CD4-positive, alpha-beta memory T cell (primary cell): ENCODE measurements around the gene SIRT3. TPM values are rescaled to one million over a fixed set of nuclear protein-coding genes. Genes with fewer than 3 reads are reported as not detected.

Experiments
- CTCF ChIA-PET: fragments of 350-600 bp; sonication (Branson Sonifier 250); formaldehyde crosslinking; loops from one replicate; lab custom pipeline; 2021; ENCODE audit warnings: inconsistent platforms; ENCODE audit not compliant: partially characterized antibody; lab: Charles Lee
- POLR2A ChIA-PET: fragments of 350-600 bp; sonication (Branson Sonifier 250); formaldehyde crosslinking; loops from one replicate; lab custom pipeline; 2021; ENCODE audit not compliant: partially characterized antibody; lab: Charles Lee
- DNase-seq, 5 donors: peaks; one replicate each; pipeline versions ENCODE4 v3.0.0 to v3.0.0-alpha.2; 2020 to 2022; ENCODE audit warnings: mixed read lengths in 1 of 5
- H3K27ac ChIP-seq: one replicate; pipeline ENCODE4 v1.7.0; 2013; ENCODE audit warnings: low read depth, low read length
- H3K27me3 ChIP-seq: 2 replicates; pipeline ENCODE4 v1.7.0; 2013; ENCODE audit warnings: mild to moderate bottlenecking, low read length, moderate library complexity; ENCODE audit not compliant: insufficient read depth
- H3K36me3 ChIP-seq: 2 replicates; pipeline ENCODE4 v1.7.0; 2013; ENCODE audit warnings: mild to moderate bottlenecking, low read length, moderate library complexity; ENCODE audit not compliant: insufficient read depth
- H3K4me1 ChIP-seq: 2 replicates; pipeline ENCODE4 v1.7.0; 2013; ENCODE audit warnings: mild to moderate bottlenecking, low read length, moderate library complexity; ENCODE audit not compliant: insufficient read depth
- H3K4me3 ChIP-seq, 2 donors: one replicate each; pipeline ENCODE4 v1.7.0; 2013; ENCODE audit warnings: low read length in 2 of 2, mild to moderate bottlenecking in 1 of 2
- H3K9me3 ChIP-seq, 2 donors: one replicate each; pipeline ENCODE4 v1.7.0; 2013; ENCODE audit warnings: low read length in 2 of 2, control low read depth in 1 of 2; ENCODE audit not compliant: control insufficient read depth in 1 of 2
- H3K27ac Mint-ChIP-seq, 7 donors: one replicate each; pipeline ENCODE4 v1.8.0; 2020 to 2021; ENCODE audit warnings: mixed read lengths in 7 of 7, mild to moderate bottlenecking in 6 of 7, inconsistent platforms in 3 of 7, moderate library complexity in 3 of 7
- H3K27me3 Mint-ChIP-seq, 2 donors: one replicate each; pipeline ENCODE4 v1.8.0; 2020 to 2021; ENCODE audit warnings: mixed read lengths in 2 of 2
- H3K36me3 Mint-ChIP-seq, 2 donors: one replicate each; pipeline ENCODE4 v1.8.0; 2020 to 2021; ENCODE audit warnings: mixed read lengths in 2 of 2, inconsistent platforms in 1 of 2, mild to moderate bottlenecking in 1 of 2
- H3K4me1 Mint-ChIP-seq, 4 donors: one replicate each; pipeline ENCODE4 v1.8.0; 2020 to 2021; ENCODE audit warnings: mixed read lengths in 4 of 4, mild to moderate bottlenecking in 1 of 4
- H3K4me3 Mint-ChIP-seq, 8 donors: one replicate each; pipeline ENCODE4 v1.8.0; 2020 to 2021; ENCODE audit warnings: mixed read lengths in 8 of 8, mild to moderate bottlenecking in 7 of 8, moderate library complexity in 6 of 8, inconsistent platforms in 3 of 8
- H3K9me3 Mint-ChIP-seq, 8 donors: one replicate each; pipeline ENCODE4 v1.8.0; 2020 to 2021; ENCODE audit warnings: mixed read lengths in 8 of 8, mild to moderate bottlenecking in 5 of 8, inconsistent platforms in 3 of 8, moderate library complexity in 1 of 8
- intact Hi-C: fragments of 100-400 bp; cut with micrococcal nuclease; formaldehyde crosslinking; loops from one replicate; pipeline ENCODE4 v1.15.1; 2023
- polyA plus RNA-seq, 2 donors: library from polyadenylated mRNA; unstranded; fragments of 300-500 nt; fragmentation: Illumina TruSeq; gene quantifications; one replicate each; pipeline ENCODE4 v1.2.3, GENCODE V29; 2021
- total RNA-seq, 2 experiments: library from RNA; stranded (reverse); gene quantifications; one replicate each; pipeline ENCODE4 v1.2.3, GENCODE V29; 2021

SIRT3 gene
- total and polyA plus RNA-seq, 4 experiments from 2014 or later: 11.2 to 30.7 (median 19.0) TPM

GRCh38 chr11:282630-283360 lies 46.7 kb upstream of the SIRT3 start:
- peak overlapping the region; percentile 88 to 93 (median 90) for H3K4me3 Mint-ChIP-seq
- no peaks in the 10 kb centered on the region for H3K27me3 Mint-ChIP-seq
- ChIA-PET CTCF (interaction anchor here (1.1 to 8.4 kb wide), 5 partner anchors 15 to 167 kb away, joined by 6 to 81 read pairs (median 14); partner anchors contain the start of gene PTDSS2), POLR2A (interaction anchor here (1.0 to 14.3 kb wide), 11 partner anchors 9 to 76 kb away, joined by 3 to 549 read pairs (median 23); partner anchors contain the start of genes IFITM1, IFITM5, PGGHG and PSMD13)
- peak overlapping the region in 5 of 7 donors; percentile 62 to 87 (median 86) for H3K27ac Mint-ChIP-seq
- no peaks in the 10 kb centered on the region for H3K9me3 ChIP-seq
- peaks cover 30 to 70% (median 52%) of the 10 kb centered on the region in 4 donors for H3K4me1 Mint-ChIP-seq
- peaks cover 16 to 34% of the 10 kb centered on the region in 2 donors for H3K36me3 Mint-ChIP-seq
- peaks cover 74% of the 10 kb centered on the region for H3K4me1 ChIP-seq
- no peak overlapping the region for H3K4me3 ChIP-seq
- H3K27ac ChIP-seq: no peak overlapping the region
- intact Hi-C loops: no loop called here
- H3K27me3 ChIP-seq: no peaks in the 10 kb centered on the region
- H3K36me3 ChIP-seq: no peaks in the 10 kb centered on the region
- H3K9me3 Mint-ChIP-seq: peaks cover 0 to 4% (median 0%) of the 10 kb centered on the region in 8 donors
- peak in 1 of 5 donors; percentile 14 for DNase-seq

- Mint-ChIP-seq H3K36me3 (peaks cover 19 to 30% of the 10 kb centered on the region in 2 donors), H3K27me3 (no peaks in the 10 kb centered on the region), H3K27ac (peak overlapping the region in 6 of 7 donors; percentile 62 to 87 (median 84)), H3K9me3 (peaks cover 0 to 4% (median 0%) of the 10 kb centered on the region in 8 donors), H3K4me3 (peak overlapping the region; percentile 88 to 93 (median 90)), H3K4me1 (peaks cover 33 to 72% (median 53%) of the 10 kb centered on the region in 4 donors)
- Histone ChIP-seq H3K9me3 (no peaks in the 10 kb centered on the region), H3K27me3 (no peaks in the 10 kb centered on the region), H3K27ac (peak overlapping the region; percentile 11), H3K4me1 (peaks cover 78% of the 10 kb centered on the region), H3K4me3 (peak overlapping the region in 1 of 2 donors; percentile 59), H3K36me3 (no peaks in the 10 kb centered on the region)
- CTCF ChIA-PET: interaction anchor here (1.1 to 8.4 kb wide), 4 partner anchors 15 to 168 kb away, joined by 7 to 81 read pairs (median 24); partner anchors contain the start of gene PTDSS2
- DNase-seq: no peak
- POLR2A ChIA-PET: interaction anchor here (0.9 to 14.3 kb wide), 14 partner anchors 9 to 124 kb away, joined by 3 to 549 read pairs (median 22); partner anchors contain the start of genes IFITM1, IFITM5, PGGHG and PSMD13
- intact Hi-C loops: no loop called here
These were observed 46.0 kb upstream of the SIRT3 start for GRCh38 chr11:282171-282570.

- H3K4me3 ChIP-seq: peak overlapping the region; percentile 24 to 59
- Mint-ChIP-seq H3K4me1 (peaks cover 30 to 67% (median 53%) of the 10 kb centered on the region in 4 donors), H3K27me3 (no peaks in the 10 kb centered on the region), H3K27ac (peak overlapping the region in 6 of 7 donors; percentile 60 to 90 (median 77)), H3K36me3 (peaks cover 22 to 29% of the 10 kb centered on the region in 2 donors), H3K4me3 (peak overlapping the region; percentile 88 to 93 (median 90)), H3K9me3 (peaks cover 0 to 4% (median under 1%) of the 10 kb centered on the region in 8 donors)
- peak overlapping the region; percentile 11 for H3K27ac ChIP-seq
- H3K36me3 ChIP-seq: no peaks in the 10 kb centered on the region
- no peaks in the 10 kb centered on the region for H3K27me3 ChIP-seq
- H3K4me1 ChIP-seq: peaks cover 73% of the 10 kb centered on the region
- DNase-seq: no peak
- CTCF ChIA-PET: interaction anchor here (0.8 to 8.4 kb wide), 5 partner anchors 10 to 73 kb away, joined by 3 to 81 read pairs (median 14); no protein-coding TSS in a partner anchor
- intact Hi-C loops: loop anchor here (2.0 kb wide), 2 partner anchors 31 kb away; no protein-coding TSS in a partner anchor
- POLR2A ChIA-PET: interaction anchor here (0.9 to 14.3 kb wide), 18 partner anchors 10 to 125 kb away, joined by 3 to 549 read pairs (median 16); partner anchors contain the start of genes BET1L, IFITM1, IFITM5 and PGGHG
- no peaks in the 10 kb centered on the region for H3K9me3 ChIP-seq
These were observed 45.5 kb upstream of the SIRT3 start for GRCh38 chr11:281486-282161.

GRCh38 chr11:280706-281485 lies 44.8 kb upstream of the SIRT3 start:
- peaks cover 25 to 30% of the 10 kb centered on the region in 2 donors for H3K36me3 Mint-ChIP-seq
- no peaks in the 10 kb centered on the region for H3K36me3 ChIP-seq
- H3K4me3 ChIP-seq: peak overlapping the region; percentile 24 to 59
- H3K27ac ChIP-seq: no peak overlapping the region
- H3K27me3 Mint-ChIP-seq: no peaks in the 10 kb centered on the region
- H3K9me3 ChIP-seq: no peaks in the 10 kb centered on the region
- peaks cover 65% of the 10 kb centered on the region for H3K4me1 ChIP-seq
- H3K9me3 Mint-ChIP-seq: peaks cover 0 to 9% (median 2%) of the 10 kb centered on the region in 8 donors
- H3K27me3 ChIP-seq: no peaks in the 10 kb centered on the region
- H3K4me3 Mint-ChIP-seq: peak overlapping the region; percentile 88 to 93 (median 90)
- H3K27ac Mint-ChIP-seq: peak overlapping the region; percentile 52 to 94 (median 87)
- DNase-seq: peak in 4 of 5 donors; percentile 48 to 60 (median 54)
- CTCF ChIA-PET: interaction anchor here (0.8 to 8.4 kb wide), 6 partner anchors 9 to 74 kb away, joined by 3 to 81 read pairs (median 10); no protein-coding TSS in a partner anchor
- peaks cover 30 to 68% (median 50%) of the 10 kb centered on the region in 4 donors for H3K4me1 Mint-ChIP-seq
- intact Hi-C loops: loop anchor here (1.0 to 2.0 kb wide), 3 partner anchors 30 to 74 kb away; partner anchors contain the start of genes BET1L and RIC8A
- POLR2A ChIA-PET: interaction anchor here (0.9 to 14.3 kb wide), 18 partner anchors 10 to 169 kb away, joined by 3 to 549 read pairs (median 17); partner anchors contain the start of genes BET1L, IFITM1, IFITM5 and PGGHG

- ChIA-PET POLR2A (interaction anchor here (1.1 to 14.3 kb wide), 19 partner anchors 10 to 226 kb away, joined by 3 to 549 read pairs (median 12); partner anchors contain the start of genes BET1L, IFITM1, IFITM5 and PGGHG), CTCF (interaction anchor here (1.0 to 8.4 kb wide), 7 partner anchors 13 to 75 kb away, joined by 3 to 81 read pairs (median 7); no protein-coding TSS in a partner anchor)
- Histone ChIP-seq H3K4me1 (peaks cover 60% of the 10 kb centered on the region), H3K27ac (no peak overlapping the region), H3K4me3 (peak overlapping the region in 1 of 2 donors; percentile 59), H3K36me3 (no peaks in the 10 kb centered on the region), H3K27me3 (no peaks in the 10 kb centered on the region), H3K9me3 (no peaks in the 10 kb centered on the region)
- H3K4me1 Mint-ChIP-seq: peaks cover 30 to 61% (median 46%) of the 10 kb centered on the region in 4 donors
- H3K27me3 Mint-ChIP-seq: no peaks in the 10 kb centered on the region
- intact Hi-C loops: loop anchor here (1.0 to 2.0 kb wide), 4 partner anchors 11 to 73 kb away; partner anchors contain the start of genes BET1L and RIC8A
- H3K4me3 Mint-ChIP-seq: peak overlapping the region; percentile 86 to 92 (median 88)
- H3K9me3 Mint-ChIP-seq: peaks cover 0 to 9% (median 2%) of the 10 kb centered on the region in 8 donors
- peak overlapping the region in 4 of 7 donors; percentile 70 to 92 (median 90) for H3K27ac Mint-ChIP-seq
- DNase-seq: peak in 4 of 5 donors; percentile 55 to 61 (median 57)
- H3K36me3 Mint-ChIP-seq: peaks cover 26 to 30% of the 10 kb centered on the region in 2 donors
These were observed 44.0 kb upstream of the SIRT3 start for GRCh38 chr11:279966-280705.
